ENCODE data around the gene SF3A2. TPM values are rescaled to one million over a fixed set of nuclear protein-coding genes. Genes with fewer than 3 reads are reported as not detected.

Gene SF3A2
- total and polyA plus RNA-seq, 10 of the 15 experiments (the other 5 are each of a cell fraction or from before 2014, with no cell fraction given) = 0.33 to 143 (median 30.6) TPM

GRCh38 chr19:2194513-2195078 is 42.0 kb upstream of the SF3A2 start:
- H3K9ac ChIP-seq (ENCODE audit: control insufficient read depth, insufficient read depth, low read length) = no peak overlapping the region
- DNase-seq (ENCODE audit: low read depth, low spot score) = no peak
- no peak for FAIRE-seq
- peaks cover 5% of the 10 kb centered on the region; the same call in 1 of the 2 replicates for H3K79me2 ChIP-seq (ENCODE audit: control insufficient read depth, insufficient read depth, low read length)
- H3K36me3 ChIP-seq (ENCODE audit: control insufficient read depth in 2 of 2, insufficient read depth in 2 of 2, low read length in 1 of 2) = peaks cover 11 to 67% of the 10 kb centered on the region in 2 experiments; a peak in 3 of 4 replicates
- H3K27ac ChIP-seq (ENCODE audit: control insufficient read depth, insufficient read depth) = no peak overlapping the region
- no peak overlapping the region for H3K4me3 ChIP-seq
- ChIA-PET CTCF (no interaction called here), SMC1A (ENCODE audit: uncharacterized antibody, unreplicated experiment) (no interaction called here), POLR2A (no interaction called here), RAD21 (ENCODE audit: unreplicated experiment) (no interaction called here)
- no peak for TF ChIP-seq IRF5 (IDR thresholded peaks at IDR 0.05; ENCODE audit: borderline replicate concordance)
- no peak overlapping the region for H3K4me2 ChIP-seq (ENCODE audit: control insufficient read depth, insufficient read depth)
- BruUV-seq (replicated peaks) = no TSS peak
- ATAC-seq = no peak
- H4K20me1 ChIP-seq (ENCODE audit: control insufficient read depth, insufficient read depth) = 0 out of 2 replicates have a peak, but pooled peaks cover 2% of the 10 kb centered on the region
- no peak overlapping the region for H2AFZ ChIP-seq (ENCODE audit: control insufficient read depth, low read depth, low read length)
- no peaks in the 10 kb centered on the region for H3K4me1 ChIP-seq (ENCODE audit: control insufficient read depth, insufficient read depth, low read length)
- H3K27me3 ChIP-seq (replicated peaks in 1 of 2; ENCODE audit: control insufficient read depth in 2 of 2, insufficient read depth in 2 of 2, low read length in 1 of 2) = no peaks in the 10 kb centered on the region
- in situ Hi-C loops (cut with MboI) (no loop called here), intact Hi-C loops (cut with micrococcal nuclease; ENCODE audit: unreplicated experiment) (no loop called here)
- 94% methylated on average over 17 of the region's 25 CpGs for WGBS (ENCODE audit: insufficient coverage, insufficient replicate concordance, low lambda C conversion rate, missing lambda C conversion rate)
- no peaks in the 10 kb centered on the region for H3K9me3 ChIP-seq (replicated peaks; ENCODE audit: control insufficient read depth, insufficient read depth, low read length)

- H3K4me3 ChIP-seq = no peak overlapping the region
- H3K79me2 ChIP-seq (ENCODE audit: control insufficient read depth, insufficient read depth, low read length) = peaks cover 5% of the 10 kb centered on the region; the same call in 1 of the 2 replicates
- H3K4me2 ChIP-seq (ENCODE audit: control insufficient read depth, insufficient read depth) = no peak overlapping the region
- no peak for ATAC-seq
- no peak for DNase-seq (ENCODE audit: low read depth, low spot score)
- RAD21 ChIA-PET (ENCODE audit: unreplicated experiment) = no interaction called here
- intact Hi-C loops (cut with micrococcal nuclease; ENCODE audit: unreplicated experiment) (no loop called here), in situ Hi-C loops (cut with MboI) (no loop called here)
- BruUV-seq (replicated peaks) = no TSS peak
- H2AFZ ChIP-seq (ENCODE audit: control insufficient read depth, low read depth, low read length) = no peak overlapping the region
- no peak overlapping the region for H3K9ac ChIP-seq (ENCODE audit: control insufficient read depth, insufficient read depth, low read length)
- FAIRE-seq = no peak
- H4K20me1 ChIP-seq (ENCODE audit: control insufficient read depth, insufficient read depth) = 0 out of 2 replicates have a peak, but pooled peaks cover 2% of the 10 kb centered on the region
- peaks cover 11 to 64% of the 10 kb centered on the region in 2 experiments; a peak in 3 of 4 replicates for H3K36me3 ChIP-seq (ENCODE audit: control insufficient read depth in 2 of 2, insufficient read depth in 2 of 2, low read length in 1 of 2)
- H3K4me1 ChIP-seq (ENCODE audit: control insufficient read depth, insufficient read depth, low read length) = no peaks in the 10 kb centered on the region
- peak; percentile 47 for TF ChIP-seq POLR2A (IDR thresholded peaks at IDR 0.05; ENCODE audit: low read depth, low read length)
- TF ChIP-seq ZNF274 (IDR thresholded peaks at IDR 0.05; ENCODE audit: insufficient read depth, insufficient read length) = no peak
- no peaks in the 10 kb centered on the region for H3K27me3 ChIP-seq (replicated peaks in 1 of 2; ENCODE audit: control insufficient read depth in 2 of 2, insufficient read depth in 2 of 2, low read length in 1 of 2)
- CTCF ChIA-PET = no interaction called here
- POLR2A ChIA-PET = no interaction called here
- no peak overlapping the region for H3K27ac ChIP-seq (ENCODE audit: control insufficient read depth, insufficient read depth)
- WGBS (ENCODE audit: insufficient coverage, insufficient replicate concordance, low lambda C conversion rate, missing lambda C conversion rate) = 90% methylated on average over 13 of the region's 13 CpGs
- H3K9me3 ChIP-seq (replicated peaks; ENCODE audit: control insufficient read depth, insufficient read depth, low read length) = no peaks in the 10 kb centered on the region
- SMC1A ChIA-PET (ENCODE audit: uncharacterized antibody, unreplicated experiment) = no interaction called here
Observed at GRCh38 chr19:2195361-2195760, 41.3 kb upstream of the SF3A2 start.
